ENCODE results near the gene PITPNM2. TPM values are rescaled to one million over a fixed set of nuclear protein-coding genes. Genes with fewer than 3 reads are reported as not detected.

PITPNM2 gene
- total and polyA plus RNA-seq, 2 experiments from 2014 or later = 3.6 to 6.3 TPM

DNA sequence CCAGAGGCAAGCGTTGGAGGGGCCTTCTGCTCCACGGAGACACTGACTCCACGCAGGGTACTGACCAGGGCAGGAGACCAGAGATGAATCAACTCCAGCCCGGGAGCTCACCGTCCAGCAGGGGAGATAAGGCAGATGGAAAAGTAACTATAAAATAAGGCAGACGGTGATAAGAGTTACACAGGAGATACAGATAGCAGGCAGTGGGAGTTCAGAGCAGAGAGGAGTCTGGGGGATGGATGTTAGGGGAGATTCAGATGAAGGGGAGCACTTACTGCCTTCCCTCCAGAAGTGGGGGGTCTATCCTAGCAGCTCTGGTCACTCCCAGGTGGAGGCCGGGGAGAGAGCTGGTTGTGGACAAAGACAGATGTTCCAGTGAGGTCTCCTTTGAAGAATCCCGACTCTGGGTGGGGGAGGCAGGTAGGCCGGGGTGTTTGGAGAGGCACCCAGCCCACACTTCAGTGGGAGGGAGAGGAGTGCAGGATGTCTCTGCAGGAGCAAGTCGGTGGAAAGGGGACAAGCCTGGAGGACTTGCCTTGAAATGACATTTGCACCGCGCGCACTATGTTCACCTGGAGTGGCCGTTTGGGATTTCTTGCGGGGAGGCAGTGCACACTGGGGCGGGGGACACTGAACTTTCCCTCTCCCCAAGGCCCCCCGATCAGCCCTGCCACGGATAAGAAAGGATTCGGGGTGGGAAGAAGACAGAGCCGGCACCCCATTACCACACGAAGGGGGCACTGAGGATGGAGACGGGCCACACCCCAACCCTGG, 1.2 kb downstream of the PITPNM2 start:
- Histone ChIP-seq H3K4me1 (ENCODE audit: insufficient read depth) (peaks cover 26% of the 10 kb centered on the region), H4K20me1 (ENCODE audit: insufficient read depth, poor library complexity, severe bottlenecking) (no peaks in the 10 kb centered on the region), H2AFZ (peak overlapping the region; percentile 71), H3K27me3 (no peaks in the 10 kb centered on the region), H3K9me2 (replicated peaks; ENCODE audit: insufficient read depth) (no peaks in the 10 kb centered on the region), H3K27ac (peak overlapping the region; percentile 57), H3K9me3 (ENCODE audit: low read depth) (no peaks in the 10 kb centered on the region), H3K79me2 (peaks cover 36% of the 10 kb centered on the region), H3K4me2 (peak overlapping the region; percentile 100), H3K36me3 (replicated peaks; ENCODE audit: insufficient read depth, low read depth) (no peaks in the 10 kb centered on the region), H3K4me3 (peak overlapping the region; percentile 39)
- TF ChIP-seq EZH2 (IDR thresholded peaks at IDR 0.05; ENCODE audit: borderline replicate concordance) (no peak), EZH2phosphoT487 (IDR thresholded peaks at IDR 0.05; ENCODE audit: low read depth, severe bottlenecking, unreplicated experiment) (no peak)
- 22% methylated on average over 21 of the region's 22 CpGs for WGBS (ENCODE audit: low lambda C conversion rate, missing lambda C conversion rate)
- peak; percentile 38 for DNase-seq (ENCODE audit: low spot score)

DNA sequence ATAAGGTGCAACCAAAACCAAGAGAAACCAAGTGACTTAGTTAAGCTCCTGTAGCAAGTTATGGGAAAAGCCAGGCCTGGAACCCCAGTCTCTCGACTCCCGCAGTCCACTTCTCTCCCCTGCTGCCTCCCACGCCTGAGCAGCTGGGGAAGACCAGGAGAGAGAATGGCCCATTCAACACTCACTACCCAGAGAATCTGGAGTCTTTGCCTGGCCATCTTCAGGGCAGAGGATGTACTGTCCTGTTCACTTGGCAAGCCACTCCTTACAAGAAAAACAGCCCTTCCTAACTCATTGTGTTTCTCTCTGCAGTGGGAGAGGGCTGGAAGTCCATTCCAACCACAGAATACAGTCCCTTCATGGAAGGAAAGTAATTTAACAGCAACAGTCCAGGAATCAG, 1.8 kb downstream of the PITPNM2 start:
- Histone ChIP-seq H3K9me2 (replicated peaks; ENCODE audit: insufficient read depth) (no peaks in the 10 kb centered on the region), H4K20me1 (ENCODE audit: insufficient read depth, poor library complexity, severe bottlenecking) (no peaks in the 10 kb centered on the region), H3K4me1 (ENCODE audit: insufficient read depth) (peaks cover 26% of the 10 kb centered on the region), H3K36me3 (replicated peaks; ENCODE audit: insufficient read depth, low read depth) (no peaks in the 10 kb centered on the region), H3K27me3 (no peaks in the 10 kb centered on the region), H3K9me3 (ENCODE audit: low read depth) (no peaks in the 10 kb centered on the region), H2AFZ (no peak overlapping the region), H3K27ac (peak overlapping the region; percentile 57), H3K79me2 (peaks cover 42% of the 10 kb centered on the region), H3K4me3 (no peak overlapping the region), H3K4me2 (peak overlapping the region; percentile 100)
- DNase-seq (ENCODE audit: low spot score) = no peak
- no peak for TF ChIP-seq EZH2phosphoT487 (IDR thresholded peaks at IDR 0.05; ENCODE audit: low read depth, severe bottlenecking, unreplicated experiment)
- no peak for TF ChIP-seq EZH2 (IDR thresholded peaks at IDR 0.05; ENCODE audit: borderline replicate concordance)
- TF ChIP-seq, protein P1, sequence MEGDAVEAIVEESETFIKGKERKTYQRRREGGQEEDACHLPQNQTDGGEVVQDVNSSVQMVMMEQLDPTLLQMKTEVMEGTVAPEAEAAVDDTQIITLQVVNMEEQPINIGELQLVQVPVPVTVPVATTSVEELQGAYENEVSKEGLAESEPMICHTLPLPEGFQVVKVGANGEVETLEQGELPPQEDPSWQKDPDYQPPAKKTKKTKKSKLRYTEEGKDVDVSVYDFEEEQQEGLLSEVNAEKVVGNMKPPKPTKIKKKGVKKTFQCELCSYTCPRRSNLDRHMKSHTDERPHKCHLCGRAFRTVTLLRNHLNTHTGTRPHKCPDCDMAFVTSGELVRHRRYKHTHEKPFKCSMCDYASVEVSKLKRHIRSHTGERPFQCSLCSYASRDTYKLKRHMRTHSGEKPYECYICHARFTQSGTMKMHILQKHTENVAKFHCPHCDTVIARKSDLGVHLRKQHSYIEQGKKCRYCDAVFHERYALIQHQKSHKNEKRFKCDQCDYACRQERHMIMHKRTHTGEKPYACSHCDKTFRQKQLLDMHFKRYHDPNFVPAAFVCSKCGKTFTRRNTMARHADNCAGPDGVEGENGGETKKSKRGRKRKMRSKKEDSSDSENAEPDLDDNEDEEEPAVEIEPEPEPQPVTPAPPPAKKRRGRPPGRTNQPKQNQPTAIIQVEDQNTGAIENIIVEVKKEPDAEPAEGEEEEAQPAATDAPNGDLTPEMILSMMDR (IDR thresholded peaks at IDR 0.05; ENCODE audit: poor library complexity) = no peak
- 88% methylated on average over 3 of the region's 3 CpGs for WGBS (ENCODE audit: low lambda C conversion rate, missing lambda C conversion rate)

DNA sequence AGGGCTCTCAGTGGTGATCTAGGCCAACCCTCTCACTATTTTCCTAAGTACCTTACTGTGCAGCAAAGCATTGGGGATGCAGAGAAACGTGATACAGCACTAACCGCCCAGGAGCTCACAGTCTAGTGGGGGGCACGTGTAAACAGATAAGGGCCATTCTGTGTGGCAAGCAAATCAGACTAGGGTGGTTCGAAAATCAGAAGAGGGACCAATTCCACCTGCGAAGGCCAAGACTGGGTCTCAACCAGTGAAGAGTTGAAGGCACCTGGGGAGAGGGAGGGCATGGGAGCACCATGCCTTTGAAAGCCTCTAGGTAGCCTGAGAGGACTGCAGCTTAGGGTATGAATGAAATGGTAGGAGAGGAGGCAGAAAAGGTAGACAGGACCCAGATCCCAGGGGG, 2.2 kb downstream of the PITPNM2 start:
- Histone ChIP-seq H2AFZ (no peak overlapping the region), H3K79me2 (peaks cover 46% of the 10 kb centered on the region), H3K27me3 (no peaks in the 10 kb centered on the region), H3K4me1 (ENCODE audit: insufficient read depth) (peaks cover 26% of the 10 kb centered on the region), H3K4me2 (peak overlapping the region; percentile 100), H3K4me3 (no peak overlapping the region), H3K9me3 (ENCODE audit: low read depth) (no peaks in the 10 kb centered on the region), H4K20me1 (ENCODE audit: insufficient read depth, poor library complexity, severe bottlenecking) (no peaks in the 10 kb centered on the region), H3K27ac (no peak overlapping the region), H3K36me3 (replicated peaks; ENCODE audit: insufficient read depth, low read depth) (no peaks in the 10 kb centered on the region), H3K9me2 (replicated peaks; ENCODE audit: insufficient read depth) (no peaks in the 10 kb centered on the region)
- DNase-seq (ENCODE audit: low spot score) = no peak
- WGBS (ENCODE audit: low lambda C conversion rate, missing lambda C conversion rate) = 76% methylated on average over 5 of the region's 5 CpGs
- no peak for TF ChIP-seq EZH2 (IDR thresholded peaks at IDR 0.05; ENCODE audit: borderline replicate concordance)

DNA sequence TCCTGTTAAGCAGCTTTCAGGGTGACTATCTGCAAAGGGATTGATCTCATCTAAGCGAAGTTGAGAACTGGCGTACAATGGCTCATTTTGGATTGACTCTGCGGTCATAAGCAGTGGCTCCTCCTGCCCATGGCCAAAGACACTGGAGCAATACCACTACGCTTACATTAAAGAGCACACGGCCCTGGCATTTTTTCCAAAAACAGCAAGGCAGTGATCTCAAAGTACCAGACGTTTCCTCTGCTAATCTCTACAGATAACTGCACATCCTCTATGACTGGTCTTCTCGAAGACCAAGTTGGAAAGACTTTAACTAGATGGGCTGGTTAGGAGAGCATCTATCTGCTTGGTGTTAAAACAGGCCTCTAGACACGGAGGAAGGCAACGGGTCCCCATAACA, 2.7 kb downstream of the PITPNM2 start:
- no peak overlapping the region for H3K4me3 ChIP-seq
- no peak for DNase-seq (ENCODE audit: low spot score)
- 66% methylated on average over 9 of the region's 9 CpGs for WGBS (ENCODE audit: low lambda C conversion rate, missing lambda C conversion rate)
- H4K20me1 ChIP-seq (ENCODE audit: insufficient read depth, poor library complexity, severe bottlenecking) = no peaks in the 10 kb centered on the region
- no peaks in the 10 kb centered on the region for H3K27me3 ChIP-seq
- no peak for TF ChIP-seq EZH2phosphoT487 (IDR thresholded peaks at IDR 0.05; ENCODE audit: low read depth, severe bottlenecking, unreplicated experiment)
- TF ChIP-seq, protein P1 (IDR thresholded peaks at IDR 0.05; ENCODE audit: poor library complexity) = no peak
- TF ChIP-seq EZH2 (IDR thresholded peaks at IDR 0.05; ENCODE audit: borderline replicate concordance) = no peak
- H3K36me3 ChIP-seq (replicated peaks; ENCODE audit: insufficient read depth, low read depth) = no peaks in the 10 kb centered on the region
- peaks cover 50% of the 10 kb centered on the region for H3K79me2 ChIP-seq
- H3K9me3 ChIP-seq (ENCODE audit: low read depth) = no peaks in the 10 kb centered on the region
- H3K4me1 ChIP-seq (ENCODE audit: insufficient read depth) = peaks cover 28% of the 10 kb centered on the region
- H3K4me2 ChIP-seq = peak overlapping the region; percentile 100
- no peak overlapping the region for H2AFZ ChIP-seq
- H3K9me2 ChIP-seq (replicated peaks; ENCODE audit: insufficient read depth) = no peaks in the 10 kb centered on the region
- H3K27ac ChIP-seq = no peak overlapping the region

Data from hepatocyte (in vitro differentiated cells).